ENCODE measurements around the gene UBE2U.

UBE2U gene

GRCh38 chr1:64203420-64203819, at the start of gene UBE2U:
TSS of gene UBE2U (plus strand) at chr1:64203623. CDS start at chr1:64204051, 428 bp downstream.
- TF ChIP-seq TAF1 (IDR thresholded peaks at IDR 0.05; ENCODE audit: low read depth) (no peak), USF1 (IDR thresholded peaks at IDR 0.05) (no peak), RAD21 (IDR thresholded peaks at IDR 0.05; ENCODE audit: low read depth) (no peak), EGR1 (IDR thresholded peaks at IDR 0.05) (no peak), CEBPB (IDR thresholded peaks at IDR 0.05) (no peak), REST (IDR thresholded peaks at IDR 0.05; ENCODE audit: low read depth) (no peak)

GRCh38 chr1:64155278-64155677, 48.1 kb upstream of the UBE2U start:
- no peak for TF ChIP-seq FOXM1 (IDR thresholded peaks at IDR 0.05; ENCODE audit: borderline replicate concordance, low read depth)
- TF ChIP-seq TAF1 (IDR thresholded peaks at IDR 0.05; ENCODE audit: low read depth), result no peak
- TF ChIP-seq EP300 (IDR thresholded peaks at IDR 0.05; ENCODE audit: borderline replicate concordance), result no peak
- no peak for TF ChIP-seq USF1 (IDR thresholded peaks at IDR 0.05)
- TF ChIP-seq CEBPB (IDR thresholded peaks at IDR 0.05), result no peak
- TF ChIP-seq YY1 (IDR thresholded peaks at IDR 0.05; ENCODE audit: low read depth), result no peak
- TF ChIP-seq ZBTB7A (IDR thresholded peaks at IDR 0.05; ENCODE audit: low read depth), result no peak
- TF ChIP-seq REST (IDR thresholded peaks at IDR 0.05; ENCODE audit: low read depth), result no peak
- TF ChIP-seq CREB1 (IDR thresholded peaks at IDR 0.05; ENCODE audit: low read depth), result no peak

DNA sequence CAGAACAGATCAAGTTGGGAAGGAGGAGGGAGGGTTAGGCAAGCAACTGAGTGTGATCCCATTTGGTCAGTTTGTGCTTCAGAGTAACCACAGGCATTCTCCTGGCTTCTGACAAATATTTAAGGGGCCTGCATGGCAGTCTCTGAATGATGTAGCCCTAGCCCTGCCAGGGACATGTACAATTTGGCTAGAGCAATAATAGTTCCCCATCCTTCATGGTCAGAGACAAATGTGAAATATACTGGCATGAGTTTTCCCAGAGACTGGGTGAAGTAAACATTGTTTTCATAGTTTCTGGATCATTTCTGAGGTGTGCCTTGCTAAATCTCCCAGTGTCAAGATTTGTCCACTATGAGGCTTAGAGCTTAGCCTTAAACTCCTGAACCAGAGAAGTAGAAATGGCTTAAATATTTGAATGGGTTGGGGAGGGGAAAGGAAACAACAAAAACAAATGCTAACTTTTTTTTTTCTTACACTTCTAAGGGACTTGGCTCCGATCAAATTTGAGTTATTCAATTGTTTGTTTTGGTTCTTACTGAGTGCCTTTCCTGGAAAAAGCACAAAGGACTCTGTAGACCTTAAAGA, 42.0 kb upstream of the UBE2U start:
- no peak for TF ChIP-seq YY1 (IDR thresholded peaks at IDR 0.05; ENCODE audit: low read depth)
- TF ChIP-seq USF1 (IDR thresholded peaks at IDR 0.05), result no peak
- no peak for TF ChIP-seq CEBPB (IDR thresholded peaks at IDR 0.05)
- no peak for TF ChIP-seq CREB1 (IDR thresholded peaks at IDR 0.05; ENCODE audit: low read depth)
- no peak for TF ChIP-seq RAD21 (IDR thresholded peaks at IDR 0.05; ENCODE audit: low read depth)
- no peak for TF ChIP-seq EP300 (IDR thresholded peaks at IDR 0.05; ENCODE audit: borderline replicate concordance)
- no peak for TF ChIP-seq TAF1 (IDR thresholded peaks at IDR 0.05; ENCODE audit: low read depth)
- TF ChIP-seq TEAD4 (IDR thresholded peaks at IDR 0.05), result no peak
- TF ChIP-seq REST (IDR thresholded peaks at IDR 0.05; ENCODE audit: low read depth), result no peak
- no peak for TF ChIP-seq EGR1 (IDR thresholded peaks at IDR 0.05)
- TF ChIP-seq ZBTB7A (IDR thresholded peaks at IDR 0.05; ENCODE audit: low read depth), result no peak
- no peak for TF ChIP-seq TCF12 (IDR thresholded peaks at IDR 0.05; ENCODE audit: low read depth)
- no peak for TF ChIP-seq FOXM1 (IDR thresholded peaks at IDR 0.05; ENCODE audit: borderline replicate concordance, low read depth)
- no peak for TF ChIP-seq NFIC (IDR thresholded peaks at IDR 0.05)
- TF ChIP-seq, protein P1, sequence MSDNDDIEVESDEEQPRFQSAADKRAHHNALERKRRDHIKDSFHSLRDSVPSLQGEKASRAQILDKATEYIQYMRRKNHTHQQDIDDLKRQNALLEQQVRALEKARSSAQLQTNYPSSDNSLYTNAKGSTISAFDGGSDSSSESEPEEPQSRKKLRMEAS (IDR thresholded peaks at IDR 0.05), result no peak

- no peak for TF ChIP-seq CREB1 (IDR thresholded peaks at IDR 0.05; ENCODE audit: low read depth)
- TF ChIP-seq RAD21 (IDR thresholded peaks at IDR 0.05; ENCODE audit: low read depth), result no peak
- TF ChIP-seq, protein P1 (IDR thresholded peaks at IDR 0.05), result no peak
- TF ChIP-seq CEBPB (IDR thresholded peaks at IDR 0.05), result no peak
- no peak for TF ChIP-seq TEAD4 (IDR thresholded peaks at IDR 0.05)
- no peak for TF ChIP-seq ZBTB7A (IDR thresholded peaks at IDR 0.05; ENCODE audit: low read depth)
- no peak for TF ChIP-seq NFIC (IDR thresholded peaks at IDR 0.05)
- TF ChIP-seq EP300 (IDR thresholded peaks at IDR 0.05; ENCODE audit: borderline replicate concordance), result no peak
- no peak for TF ChIP-seq TAF1 (IDR thresholded peaks at IDR 0.05; ENCODE audit: low read depth)
- TF ChIP-seq FOXM1 (IDR thresholded peaks at IDR 0.05; ENCODE audit: borderline replicate concordance, low read depth), result no peak
- TF ChIP-seq REST (IDR thresholded peaks at IDR 0.05; ENCODE audit: low read depth), result no peak
- no peak for TF ChIP-seq EGR1 (IDR thresholded peaks at IDR 0.05)
- no peak for TF ChIP-seq USF1 (IDR thresholded peaks at IDR 0.05)
Observed at GRCh38 chr1:64162151-64162550, 41.3 kb upstream of the UBE2U start.
